Rectal smooth muscle tissue (tissue), 1 donor: ENCODE data around the gene FBXW11.
"Not testable (repeated sequence)": the region's sequence is repeated elsewhere in the genome, so short reads cannot be mapped to it uniquely, and the experiment has no call there.

ENCODE experiments used
- H3K27ac ChIP-seq: one replicate; pipeline ENCODE4 v1.7.0; 2013; ENCODE audit warnings: low read depth, low read length, inconsistent platforms
- H3K27me3 ChIP-seq: one replicate; pipeline ENCODE4 v1.7.0; 2013; ENCODE audit warnings: low read length; ENCODE audit not compliant: control insufficient read depth, insufficient read depth
- H3K36me3 ChIP-seq: one replicate; pipeline ENCODE4 v1.7.0; 2013; ENCODE audit warnings: low read length; ENCODE audit not compliant: control insufficient read depth, insufficient read depth
- H3K4me1 ChIP-seq: one replicate; pipeline ENCODE4 v1.7.0; 2013; ENCODE audit warnings: low read length; ENCODE audit not compliant: control insufficient read depth, insufficient read depth
- H3K4me3 ChIP-seq: one replicate; pipeline ENCODE4 v1.7.0; 2013; ENCODE audit warnings: low read length
- H3K9ac ChIP-seq: one replicate; pipeline ENCODE4 v1.7.0; 2013; ENCODE audit warnings: low read length

The FBXW11 gene

DNA sequence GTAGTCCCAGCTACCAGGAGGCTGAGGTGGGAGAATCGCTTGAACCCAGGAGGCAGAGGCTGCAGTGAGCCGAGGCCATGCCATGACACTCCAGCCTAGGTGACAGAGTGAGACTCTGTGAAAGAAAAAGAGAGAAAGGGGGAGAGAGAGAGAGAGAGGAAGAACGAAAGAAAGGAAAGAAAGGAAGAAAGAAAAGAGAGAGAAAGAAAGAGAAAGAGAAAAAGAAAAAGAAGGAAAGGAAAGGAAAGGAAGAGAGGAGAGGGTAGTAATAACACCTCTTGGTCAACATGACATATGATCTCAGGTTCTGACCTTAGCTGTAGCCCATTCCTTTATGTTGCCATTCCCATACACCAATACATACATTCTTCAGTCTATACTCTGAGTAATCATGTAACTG, 14.1 kb downstream of the FBXW11 start:
- Histone ChIP-seq H3K36me3 (no peaks in the 10 kb centered on the region), H3K4me3 (no peak overlapping the region), H3K4me1 (no peaks in the 10 kb centered on the region), H3K9ac (no peak overlapping the region), H3K27me3 (no peaks in the 10 kb centered on the region), H3K27ac (no peak overlapping the region)

DNA sequence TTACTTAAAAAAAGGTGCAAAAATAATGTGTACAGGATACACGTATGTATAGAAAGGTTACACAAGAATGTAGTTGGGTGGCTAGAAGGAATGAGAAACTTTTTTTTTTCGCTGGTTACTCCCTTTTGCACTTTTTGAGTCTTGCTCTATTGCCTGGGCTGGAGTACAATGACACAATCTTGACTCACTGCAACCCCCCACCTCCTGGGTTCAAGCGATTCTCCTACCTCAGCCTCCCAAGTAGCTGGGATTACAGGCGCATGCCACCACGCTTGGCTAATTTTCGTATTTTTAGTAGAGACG, 15.8 kb downstream of the FBXW11 start:
- H3K36me3 ChIP-seq: no peaks in the 10 kb centered on the region
- H3K4me1 ChIP-seq: no peaks in the 10 kb centered on the region
- H3K4me3 ChIP-seq: no peak overlapping the region
- H3K27me3 ChIP-seq: no peaks in the 10 kb centered on the region
- H3K9ac ChIP-seq: no peak overlapping the region
- no peak overlapping the region for H3K27ac ChIP-seq

DNA sequence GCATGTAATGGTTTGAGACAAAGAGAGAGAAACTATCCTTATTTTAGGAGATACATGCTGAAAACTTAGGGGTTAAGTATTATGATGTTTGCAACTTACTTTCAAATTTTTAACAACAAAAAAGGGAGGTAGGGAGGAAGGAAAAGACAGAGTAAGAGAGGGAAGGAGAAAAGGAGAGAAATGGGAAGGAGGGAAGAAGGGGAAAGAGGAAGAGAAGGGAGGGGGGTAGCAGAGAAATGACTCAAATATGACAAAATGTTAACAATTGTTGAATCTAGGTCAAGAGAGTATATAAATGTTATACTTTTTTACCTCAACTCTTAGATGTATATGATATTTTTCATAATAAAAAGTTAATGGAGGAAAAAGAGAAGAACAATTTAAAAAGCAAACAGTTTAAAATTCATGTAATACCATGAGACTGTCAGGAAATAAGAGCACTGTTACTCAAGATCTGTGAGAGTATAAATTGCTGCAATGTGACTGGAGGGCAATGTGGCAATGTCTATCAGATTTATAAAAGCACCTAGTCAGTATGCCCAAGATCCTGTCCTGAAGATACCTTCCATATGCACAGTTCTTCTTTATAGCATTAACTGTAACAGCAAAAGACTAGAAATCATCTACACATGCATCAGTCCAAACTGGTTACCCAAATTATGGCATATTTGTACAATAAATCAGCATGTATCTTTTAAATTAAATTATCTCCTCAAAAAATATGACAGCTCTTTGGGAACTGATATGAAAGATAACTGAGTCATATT, 16.3 kb downstream of the FBXW11 start:
- Histone ChIP-seq H3K27me3 (no peaks in the 10 kb centered on the region), H3K4me3 (no peak overlapping the region), H3K27ac (no peak overlapping the region), H3K9ac (no peak overlapping the region), H3K36me3 (no peaks in the 10 kb centered on the region), H3K4me1 (peaks cover under 1% of the 10 kb centered on the region)

DNA sequence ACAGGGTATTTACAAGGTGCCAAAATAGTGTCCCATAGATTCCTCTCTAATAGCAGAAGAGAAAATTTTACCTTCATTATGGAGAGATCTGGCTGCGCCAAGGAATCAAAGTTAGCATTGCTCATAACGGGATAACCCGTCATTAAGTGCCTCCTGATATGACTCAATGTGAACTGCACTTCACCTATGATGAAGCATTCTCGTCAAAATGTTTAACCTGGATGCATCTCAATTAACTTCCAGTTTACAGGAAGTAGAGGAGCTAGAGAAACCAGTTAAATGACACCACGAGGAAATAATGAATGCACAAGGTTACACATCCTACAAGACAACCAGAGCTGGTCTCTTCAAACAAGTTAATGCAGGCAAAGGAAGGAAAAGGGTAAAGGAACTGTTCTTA, 17.2 kb downstream of the FBXW11 start:
- Histone ChIP-seq H3K27ac (no peak overlapping the region), H3K9ac (no peak overlapping the region)

DNA sequence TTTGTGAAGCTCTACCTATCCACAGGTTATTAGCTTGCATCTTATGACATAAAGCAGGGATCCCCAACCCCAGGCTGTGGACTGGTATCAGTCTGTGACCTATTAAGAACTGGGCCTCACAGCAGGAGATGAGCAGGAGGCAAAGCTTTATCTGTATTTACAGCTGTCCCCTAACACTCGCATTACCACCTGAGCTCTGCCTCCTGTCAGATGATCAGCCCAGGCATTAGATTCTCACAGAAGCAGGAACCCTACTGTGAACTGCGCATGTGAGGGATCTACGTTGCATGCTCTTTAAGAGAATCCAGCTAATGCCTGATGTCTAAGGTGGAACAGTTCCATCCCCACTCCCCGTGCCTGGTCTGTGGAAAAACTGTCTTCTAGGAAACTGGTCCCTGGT, 19.7 kb downstream of the FBXW11 start:
- Histone ChIP-seq H3K36me3 (no peaks in the 10 kb centered on the region), H3K4me3 (no peak overlapping the region), H3K4me1 (peaks cover 3% of the 10 kb centered on the region), H3K9ac (no peak overlapping the region), H3K27me3 (no peaks in the 10 kb centered on the region), H3K27ac (no peak overlapping the region)

More for the DNA sequence above, 17.2 kb downstream of the FBXW11 start:
- H3K4me1 ChIP-seq: peaks cover 3% of the 10 kb centered on the region
- no peak overlapping the region for H3K4me3 ChIP-seq
- H3K36me3 ChIP-seq: no peaks in the 10 kb centered on the region
- no peaks in the 10 kb centered on the region for H3K27me3 ChIP-seq

DNA sequence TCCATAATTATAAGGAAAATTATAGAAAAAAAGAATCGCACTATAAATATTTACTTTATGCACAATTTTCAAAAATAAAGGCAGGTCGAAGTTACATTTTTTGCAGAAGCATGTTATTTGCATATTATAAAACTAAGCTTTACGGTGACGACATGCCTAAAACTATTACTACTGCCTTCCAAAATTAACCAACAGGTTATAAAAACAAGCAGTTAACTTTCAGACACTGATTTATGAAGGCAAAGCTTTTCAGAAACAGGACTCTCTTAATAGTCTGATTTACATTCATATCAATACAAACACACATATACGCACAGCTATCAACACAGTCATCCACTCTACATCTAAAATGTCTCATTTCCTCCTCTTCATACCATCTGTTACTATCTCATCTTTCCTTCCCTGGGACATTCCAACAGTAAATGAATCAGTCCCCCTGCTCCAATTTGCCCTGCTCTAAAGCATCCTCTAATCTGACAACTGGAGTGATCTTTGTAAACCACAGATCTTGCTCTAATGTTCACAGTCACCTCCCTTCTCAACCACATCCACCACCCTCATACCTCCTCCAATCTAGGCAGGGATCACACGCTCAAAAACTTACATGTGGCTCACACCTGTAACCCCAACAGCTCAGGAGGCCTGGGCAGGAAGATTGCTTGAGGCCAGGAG, 21.6 kb downstream of the FBXW11 start:
- no peak overlapping the region for H3K9ac ChIP-seq
- H3K4me3 ChIP-seq: no peak overlapping the region
- no peak overlapping the region for H3K27ac ChIP-seq
- peaks cover 3% of the 10 kb centered on the region for H3K4me1 ChIP-seq
- H3K36me3 ChIP-seq: no peaks in the 10 kb centered on the region
- H3K27me3 ChIP-seq: no peaks in the 10 kb centered on the region

GRCh38 chr5:171981847-171982246, 24.6 kb downstream of the FBXW11 start:
- no peak overlapping the region for H3K9ac ChIP-seq
- no peaks in the 10 kb centered on the region for H3K36me3 ChIP-seq
- no peak overlapping the region for H3K4me3 ChIP-seq
- H3K4me1 ChIP-seq: peaks cover 3% of the 10 kb centered on the region
- H3K27me3 ChIP-seq: no peaks in the 10 kb centered on the region
- no peak overlapping the region for H3K27ac ChIP-seq

GRCh38 chr5:171980792-171981191, 25.6 kb downstream of the FBXW11 start:
- Histone ChIP-seq H3K36me3 (no peaks in the 10 kb centered on the region), H3K9ac (no peak overlapping the region), H3K4me1 (peaks cover 5% of the 10 kb centered on the region), H3K4me3 (no peak overlapping the region), H3K27me3 (no peaks in the 10 kb centered on the region), H3K27ac (no peak overlapping the region)

GRCh38 chr5:171979606-171980005, 26.8 kb downstream of the FBXW11 start:
- Histone ChIP-seq H3K4me3 (no peak overlapping the region), H3K27ac (no peak overlapping the region), H3K27me3 (no peaks in the 10 kb centered on the region), H3K9ac (no peak overlapping the region), H3K4me1 (peaks cover 8% of the 10 kb centered on the region), H3K36me3 (no peaks in the 10 kb centered on the region)

DNA sequence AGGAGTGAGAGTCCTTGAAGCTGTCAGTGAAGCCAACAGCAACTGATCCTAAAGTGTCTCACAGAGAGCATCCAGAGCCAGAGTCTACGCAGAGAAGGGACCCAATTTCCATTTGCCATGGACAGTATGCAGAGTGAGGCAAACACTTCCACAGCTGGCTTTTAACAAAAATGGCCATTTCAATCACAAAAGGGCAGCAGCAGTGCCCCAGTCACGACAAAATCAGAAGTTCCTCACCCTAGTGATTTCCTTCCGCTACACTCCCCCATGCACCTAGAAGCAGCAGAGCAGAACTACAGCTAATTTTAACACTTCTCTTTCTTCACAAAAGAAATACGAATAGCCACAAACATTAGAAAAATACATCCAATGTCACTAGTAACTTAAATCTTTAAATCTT, 27.9 kb downstream of the FBXW11 start:
- no peak overlapping the region for H3K9ac ChIP-seq
- H3K4me3 ChIP-seq: no peak overlapping the region
- peaks cover 8% of the 10 kb centered on the region for H3K4me1 ChIP-seq
- no peaks in the 10 kb centered on the region for H3K36me3 ChIP-seq
- no peaks in the 10 kb centered on the region for H3K27me3 ChIP-seq
- no peak overlapping the region for H3K27ac ChIP-seq

DNA sequence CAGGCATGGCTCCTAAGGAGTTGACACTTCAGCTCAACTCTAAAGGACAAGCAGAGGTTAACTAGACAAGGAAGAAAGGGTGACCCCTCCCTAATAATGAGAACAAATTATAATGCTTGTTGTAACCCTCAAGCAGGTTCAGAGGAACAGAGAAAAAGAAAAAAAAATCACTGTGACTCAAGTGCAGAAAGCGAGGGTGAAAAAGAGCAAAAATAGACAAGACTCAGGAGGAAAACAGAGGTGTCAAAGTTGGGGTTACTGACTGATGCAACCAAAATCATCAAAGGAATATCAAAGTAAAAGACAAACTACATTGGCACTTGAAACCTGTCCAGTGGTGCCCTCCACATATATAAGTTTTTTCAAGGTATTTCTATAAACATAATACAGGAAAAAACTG, 28.4 kb downstream of the FBXW11 start:
- no peak overlapping the region for H3K9ac ChIP-seq
- no peaks in the 10 kb centered on the region for H3K27me3 ChIP-seq
- no peak overlapping the region for H3K27ac ChIP-seq
- peaks cover 8% of the 10 kb centered on the region for H3K4me1 ChIP-seq
- H3K4me3 ChIP-seq: no peak overlapping the region
- no peaks in the 10 kb centered on the region for H3K36me3 ChIP-seq

DNA sequence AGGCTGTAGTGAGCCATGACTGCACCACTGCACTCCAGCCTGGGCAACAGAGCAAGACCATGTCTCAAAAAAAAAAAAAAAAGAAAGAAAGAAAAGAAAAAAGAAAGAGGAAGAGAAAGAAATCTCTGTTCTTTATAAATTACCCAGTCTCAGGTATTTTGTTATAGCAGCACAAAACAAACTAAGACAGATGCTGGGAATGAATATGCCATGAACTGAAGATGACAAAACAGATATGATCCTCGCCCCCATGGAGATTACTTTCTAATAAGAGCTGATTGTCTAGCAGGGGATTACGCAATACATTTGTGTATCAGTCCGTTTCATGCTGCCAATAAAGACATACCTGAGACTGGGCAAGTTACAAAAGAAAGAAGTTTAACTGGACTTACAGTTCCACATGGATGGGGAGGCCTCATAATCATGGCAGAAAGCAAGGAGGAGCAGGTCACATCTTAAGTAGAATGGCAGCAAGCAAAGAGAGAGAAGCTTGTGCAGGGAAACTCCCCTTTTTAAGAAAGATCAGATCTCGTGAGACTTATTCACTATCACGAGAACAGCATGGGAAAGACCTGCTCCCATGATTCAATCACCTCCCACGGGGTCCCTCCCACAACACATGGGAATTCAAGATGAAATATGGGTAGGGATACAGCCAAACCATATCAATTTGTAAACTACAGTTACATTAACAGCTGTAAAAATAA, 29.0 kb downstream of the FBXW11 start:
- not testable (repeated sequence) for H3K27ac ChIP-seq, H3K4me3 ChIP-seq, H3K4me1 ChIP-seq, H3K36me3 ChIP-seq, H3K9ac ChIP-seq, H3K27me3 ChIP-seq
